Skeletal muscle satellite cell (primary cell): ENCODE data around the gene HDC.

ENCODE experiments used
- H3K27me3 ChIP-seq: 2 replicates; pipeline ENCODE4 v1.7.0; 2013; ENCODE audit warnings: low read length; ENCODE audit not compliant: control insufficient read depth, insufficient read depth
- H3K36me3 ChIP-seq: 2 replicates; pipeline ENCODE4 v1.7.0; 2013; ENCODE audit warnings: mild to moderate bottlenecking, control low read depth, low read length; ENCODE audit not compliant: insufficient read depth
- H3K4me1 ChIP-seq: 2 replicates; pipeline ENCODE4 v1.7.0; 2013; ENCODE audit warnings: low read length; ENCODE audit not compliant: control insufficient read depth, insufficient read depth
- H3K4me2 ChIP-seq: 2 replicates; pipeline ENCODE4 v1.7.0; 2013; ENCODE audit warnings: mild to moderate bottlenecking, low read length
- H3K4me3 ChIP-seq: 2 replicates; pipeline ENCODE4 v1.7.0; 2013; ENCODE audit warnings: low read length
- H3K9ac ChIP-seq: 2 replicates; pipeline ENCODE4 v1.7.0; 2013; ENCODE audit warnings: mild to moderate bottlenecking, low read depth, low read length, moderate library complexity
- H3K9me3 ChIP-seq: replicated peaks from 2 replicates; pipeline ENCODE4 v1.7.0; 2013; ENCODE audit warnings: mild to moderate bottlenecking, control low read depth, low read length

HDC gene

GRCh38 chr15:50277370-50277769, 11.8 kb upstream of the HDC start:
- no peak overlapping the region for H3K4me3 ChIP-seq
- H3K36me3 ChIP-seq: no peaks in the 10 kb centered on the region
- no peaks in the 10 kb centered on the region for H3K27me3 ChIP-seq
- no peaks in the 10 kb centered on the region for H3K9me3 ChIP-seq
- no peaks in the 10 kb centered on the region for H3K4me1 ChIP-seq
- no peak overlapping the region for H3K9ac ChIP-seq
- no peak overlapping the region for H3K4me2 ChIP-seq

GRCh38 chr15:50275908-50276307, 10.4 kb upstream of the HDC start:
- no peaks in the 10 kb centered on the region for H3K4me1 ChIP-seq
- no peak overlapping the region for H3K4me3 ChIP-seq

GRCh38 chr15:50275091-50275490, 9.6 kb upstream of the HDC start:
- no peaks in the 10 kb centered on the region for H3K9me3 ChIP-seq
- no peaks in the 10 kb centered on the region for H3K4me1 ChIP-seq
- no peaks in the 10 kb centered on the region for H3K36me3 ChIP-seq
- H3K27me3 ChIP-seq: no peaks in the 10 kb centered on the region
- no peak overlapping the region for H3K4me3 ChIP-seq
- H3K9ac ChIP-seq: no peak overlapping the region
- no peak overlapping the region for H3K4me2 ChIP-seq

More at GRCh38 chr15:50275908-50276307, 10.4 kb upstream of the HDC start:
- no peaks in the 10 kb centered on the region for H3K27me3 ChIP-seq
- no peak overlapping the region for H3K4me2 ChIP-seq
- H3K9ac ChIP-seq: no peak overlapping the region
- H3K9me3 ChIP-seq: no peaks in the 10 kb centered on the region
- no peaks in the 10 kb centered on the region for H3K36me3 ChIP-seq

DNA sequence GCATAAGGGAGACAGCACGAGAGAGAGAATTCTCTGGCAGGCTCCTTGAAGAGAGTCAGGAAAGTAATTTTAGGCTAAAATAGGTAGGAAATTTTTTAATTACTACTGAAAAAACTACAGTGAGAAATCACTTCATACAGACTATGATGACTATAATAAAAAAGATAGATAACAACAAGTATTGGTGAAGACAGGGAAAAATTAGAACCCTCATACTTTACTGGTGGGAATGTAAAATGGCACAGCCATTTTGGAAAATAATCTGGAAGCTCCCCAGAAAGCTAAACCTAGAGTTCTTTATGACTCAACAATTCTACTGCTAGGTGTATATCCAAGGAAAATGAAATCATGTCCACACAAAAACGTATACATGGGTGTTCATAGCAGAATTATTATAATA, 2.1 kb upstream of the HDC start:
- Histone ChIP-seq H3K4me2 (no peak overlapping the region), H3K9ac (no peak overlapping the region), H3K4me3 (no peak overlapping the region), H3K4me1 (no peaks in the 10 kb centered on the region), H3K27me3 (peaks cover 27% of the 10 kb centered on the region), H3K36me3 (no peaks in the 10 kb centered on the region), H3K9me3 (no peaks in the 10 kb centered on the region)

DNA sequence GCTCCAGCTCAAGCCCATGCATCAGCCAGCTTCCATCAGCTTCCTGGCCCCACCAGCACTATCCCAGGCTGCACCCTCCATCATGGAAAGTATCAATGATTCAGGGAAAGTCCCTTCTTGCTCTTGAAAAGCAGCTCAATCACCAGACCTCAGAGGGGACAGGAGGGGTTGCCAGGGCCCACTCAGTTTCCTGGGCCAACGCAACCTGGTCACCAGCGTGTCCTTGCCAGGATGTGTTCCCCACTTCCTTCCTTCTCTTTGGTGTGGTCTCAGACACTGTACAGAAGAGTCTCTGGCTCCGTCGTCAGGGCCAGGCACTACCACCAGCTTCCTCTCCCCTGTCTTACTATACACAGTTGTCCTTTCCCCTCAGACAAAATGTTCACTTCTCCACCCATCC, 3.0 kb downstream of the HDC start:
- no peak overlapping the region for H3K4me2 ChIP-seq
- H3K4me1 ChIP-seq: peaks cover 5% of the 10 kb centered on the region
- H3K9me3 ChIP-seq: no peaks in the 10 kb centered on the region
- H3K9ac ChIP-seq: no peak overlapping the region
- H3K36me3 ChIP-seq: no peaks in the 10 kb centered on the region
- H3K27me3 ChIP-seq: peaks cover 40% of the 10 kb centered on the region
- no peak overlapping the region for H3K4me3 ChIP-seq

GRCh38 chr15:50261981-50262380, 3.5 kb downstream of the HDC start:
- no peak overlapping the region for H3K4me2 ChIP-seq

GRCh38 chr15:50260969-50261496, 4.5 kb downstream of the HDC start:
- Histone ChIP-seq H3K4me3 (no peak overlapping the region), H3K36me3 (no peaks in the 10 kb centered on the region), H3K9me3 (no peaks in the 10 kb centered on the region), H3K4me1 (peaks cover 18% of the 10 kb centered on the region), H3K27me3 (peaks cover 36% of the 10 kb centered on the region), H3K9ac (no peak overlapping the region), H3K4me2 (no peak overlapping the region)

More at GRCh38 chr15:50261981-50262380, 3.5 kb downstream of the HDC start:
- Histone ChIP-seq H3K36me3 (no peaks in the 10 kb centered on the region), H3K9ac (no peak overlapping the region), H3K4me3 (no peak overlapping the region), H3K9me3 (no peaks in the 10 kb centered on the region), H3K27me3 (peaks cover 40% of the 10 kb centered on the region), H3K4me1 (peaks cover 8% of the 10 kb centered on the region)

- H3K4me2 ChIP-seq: no peak overlapping the region
- H3K9ac ChIP-seq: no peak overlapping the region
- H3K9me3 ChIP-seq: no peaks in the 10 kb centered on the region
- peaks cover 18% of the 10 kb centered on the region for H3K4me1 ChIP-seq
- no peaks in the 10 kb centered on the region for H3K36me3 ChIP-seq
- H3K27me3 ChIP-seq: peaks cover 30% of the 10 kb centered on the region
- no peak overlapping the region for H3K4me3 ChIP-seq
Measured at GRCh38 chr15:50259276-50259675, 6.2 kb downstream of the HDC start.

DNA sequence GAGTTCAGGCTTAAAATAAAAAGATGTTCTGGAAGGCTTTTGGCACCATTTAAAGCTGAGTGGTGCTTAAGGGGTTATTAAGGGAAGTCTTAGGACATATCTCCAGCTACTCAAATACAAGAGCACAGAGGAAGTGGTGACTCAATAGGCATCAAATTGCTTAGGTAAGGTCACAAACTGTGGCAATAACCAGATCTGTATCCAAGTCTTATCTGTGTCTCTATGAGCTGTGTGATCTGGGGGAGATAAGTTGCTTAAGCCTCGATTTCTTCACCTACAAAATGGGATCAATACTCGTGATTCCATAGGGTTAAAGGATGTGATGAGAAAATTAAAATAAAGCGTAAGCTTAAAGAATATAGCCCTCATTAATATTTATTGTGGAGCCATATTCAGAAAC, 7.6 kb downstream of the HDC start:
- Histone ChIP-seq H3K4me2 (no peak overlapping the region), H3K9ac (no peak overlapping the region), H3K4me1 (peaks cover 18% of the 10 kb centered on the region), H3K9me3 (no peaks in the 10 kb centered on the region), H3K27me3 (peaks cover 36% of the 10 kb centered on the region), H3K36me3 (no peaks in the 10 kb centered on the region), H3K4me3 (no peak overlapping the region)

DNA sequence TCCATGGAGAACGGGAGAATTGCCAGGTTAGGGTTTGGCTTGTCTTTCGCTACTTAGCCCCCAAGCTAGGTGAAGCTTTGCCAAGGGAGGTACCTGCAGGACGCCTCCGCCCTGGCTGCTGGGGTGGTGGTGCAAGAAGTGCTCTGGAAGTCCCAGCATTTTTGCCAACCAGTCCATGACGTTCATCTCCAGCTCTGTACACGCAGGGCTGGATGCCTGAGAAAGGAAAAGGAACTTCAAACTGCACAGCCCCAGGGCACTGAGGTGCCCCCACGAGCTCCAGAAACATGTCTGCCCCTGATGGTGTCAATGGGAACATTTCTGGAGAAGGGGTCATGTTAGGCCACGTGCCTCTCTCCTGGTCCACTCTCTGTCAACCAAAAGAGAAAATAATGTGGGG, 8.2 kb downstream of the HDC start:
- H3K36me3 ChIP-seq: no peaks in the 10 kb centered on the region
- no peak overlapping the region for H3K4me3 ChIP-seq
- no peak overlapping the region for H3K9ac ChIP-seq
- H3K9me3 ChIP-seq: no peaks in the 10 kb centered on the region
- no peak overlapping the region for H3K4me2 ChIP-seq
- peaks cover 18% of the 10 kb centered on the region for H3K4me1 ChIP-seq
- peaks cover 40% of the 10 kb centered on the region for H3K27me3 ChIP-seq

GRCh38 chr15:50256188-50257041, 9.1 kb downstream of the HDC start:
- H3K36me3 ChIP-seq: no peaks in the 10 kb centered on the region
- no peak overlapping the region for H3K4me2 ChIP-seq
- no peak overlapping the region for H3K4me3 ChIP-seq
- no peaks in the 10 kb centered on the region for H3K9me3 ChIP-seq
- H3K9ac ChIP-seq: no peak overlapping the region
- peaks cover 43% of the 10 kb centered on the region for H3K27me3 ChIP-seq
- peaks cover 18% of the 10 kb centered on the region for H3K4me1 ChIP-seq

DNA sequence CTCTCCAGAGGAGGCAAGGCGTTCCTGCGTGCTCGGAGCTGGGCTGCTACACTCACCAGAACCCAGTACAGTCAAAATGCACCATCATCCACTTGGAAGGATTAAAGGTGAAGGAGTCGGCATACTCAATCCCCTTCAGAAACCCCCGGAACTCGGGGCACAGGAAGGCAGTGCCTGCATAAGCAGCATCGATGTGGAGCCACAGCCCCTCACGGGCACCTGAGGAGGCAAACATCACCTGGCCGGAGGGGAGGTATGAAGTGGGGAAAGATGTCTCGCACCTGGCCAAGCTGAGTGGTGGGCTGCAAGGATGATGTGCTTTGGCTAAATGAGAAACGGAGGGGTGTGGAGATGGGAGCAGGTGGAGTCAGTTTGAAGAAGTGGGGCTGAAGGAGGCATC, 13.0 kb downstream of the HDC start:
- H3K4me3 ChIP-seq: no peak overlapping the region
- H3K9ac ChIP-seq: no peak overlapping the region
- H3K4me1 ChIP-seq: peaks cover 13% of the 10 kb centered on the region
- no peak overlapping the region for H3K4me2 ChIP-seq
- no peaks in the 10 kb centered on the region for H3K36me3 ChIP-seq
- H3K27me3 ChIP-seq: peaks cover 65% of the 10 kb centered on the region
- no peaks in the 10 kb centered on the region for H3K9me3 ChIP-seq
